Nucleus accumbens (tissue), 56 donors: ENCODE data around the gene FIBCD1.

Experiments used
- DNase-seq, 56 donors: peaks; one replicate each; lab custom pipeline; 2025; lab: John Stamatoyannopoulos, UW

FIBCD1 gene

DNA sequence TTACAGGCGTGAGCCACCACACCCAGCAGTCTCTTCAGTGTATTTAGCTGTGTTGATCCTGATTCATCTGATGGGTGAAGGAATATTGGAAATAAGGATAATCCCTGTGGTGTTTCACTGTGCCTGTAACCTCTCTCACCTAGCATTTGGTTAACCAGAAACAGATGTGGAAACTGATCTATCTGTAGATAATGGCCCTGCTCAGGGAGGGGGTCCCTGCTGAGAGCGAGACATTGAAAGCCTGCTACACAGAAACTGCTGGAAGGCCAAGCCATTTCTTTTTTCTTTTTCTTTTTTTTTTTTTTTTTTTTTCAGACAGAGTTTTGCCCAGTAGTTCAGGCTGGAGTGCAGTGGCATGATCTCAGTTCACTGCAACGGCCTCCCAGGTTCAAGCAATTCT is 70.8 kb downstream of the FIBCD1 start:
- DNase-seq = no peak

DNA sequence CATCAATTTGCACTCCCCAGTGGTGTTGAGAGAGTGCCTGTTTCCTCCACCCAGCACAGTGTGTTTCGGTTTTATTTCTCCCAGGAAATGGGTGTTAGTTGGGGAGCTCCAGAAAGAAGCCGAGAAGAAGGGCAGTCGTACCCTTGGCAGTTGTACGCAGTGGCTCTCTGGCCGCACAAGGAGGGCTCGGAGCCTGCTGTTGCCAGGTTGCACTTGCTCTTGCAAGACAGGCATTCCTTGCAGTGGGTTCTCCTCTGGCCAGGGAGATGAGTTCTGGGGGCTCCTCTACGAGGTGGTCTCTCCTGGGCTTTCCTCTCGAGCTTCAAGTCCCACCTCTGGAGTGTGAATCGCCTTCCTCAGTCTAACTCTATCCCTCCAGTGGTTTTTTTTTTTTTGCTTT is 71.5 kb downstream of the FIBCD1 start:
- peak in 1 of 56 donors; percentile 18 for DNase-seq

DNA sequence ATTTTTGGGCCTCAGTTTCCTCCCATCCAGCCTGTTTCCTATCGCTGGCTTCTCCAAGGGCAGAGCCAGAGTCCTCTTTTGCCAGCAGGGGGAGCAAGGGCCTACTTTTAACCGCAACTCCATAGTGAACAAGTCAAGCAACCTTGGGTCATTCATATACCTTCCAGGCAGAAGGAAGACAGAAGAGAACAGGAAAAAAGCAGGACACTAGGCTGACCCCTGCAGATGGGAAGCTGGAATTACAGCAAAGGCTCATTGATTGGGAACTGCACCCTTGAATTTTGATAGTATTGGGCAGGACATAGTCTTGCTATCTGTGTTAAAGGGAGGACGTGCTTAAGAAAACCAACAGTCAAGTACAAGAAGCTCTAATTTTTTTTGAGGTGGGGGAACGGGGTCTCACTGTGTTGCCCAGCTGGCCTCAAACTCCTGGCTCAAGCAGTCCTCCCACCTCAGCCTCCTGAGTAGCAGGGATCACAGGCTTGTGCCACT is 72.5 kb downstream of the FIBCD1 start:
- DNase-seq = peak in 36 of 56 donors; percentile 7 to 73 (median 40)

DNA sequence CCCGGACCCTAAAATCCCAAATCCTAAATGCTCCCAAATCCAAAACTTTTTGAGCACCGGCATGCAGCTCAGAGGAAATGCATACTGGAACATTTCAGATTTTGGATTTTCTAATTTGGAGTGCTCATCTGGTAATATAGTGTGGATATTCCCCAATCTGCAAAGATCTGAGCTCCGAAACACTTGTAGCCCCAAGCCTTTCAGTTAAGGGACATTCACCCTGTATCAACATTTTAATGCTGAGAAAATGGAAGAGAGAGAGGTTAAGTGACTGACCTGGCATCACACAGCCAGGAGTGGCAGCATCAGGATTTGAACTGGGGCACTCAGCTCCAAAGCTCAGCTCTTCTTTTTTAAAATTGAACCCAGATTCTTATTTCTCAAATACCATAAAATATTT is 73.1 kb downstream of the FIBCD1 start:
- no peak for DNase-seq

DNA sequence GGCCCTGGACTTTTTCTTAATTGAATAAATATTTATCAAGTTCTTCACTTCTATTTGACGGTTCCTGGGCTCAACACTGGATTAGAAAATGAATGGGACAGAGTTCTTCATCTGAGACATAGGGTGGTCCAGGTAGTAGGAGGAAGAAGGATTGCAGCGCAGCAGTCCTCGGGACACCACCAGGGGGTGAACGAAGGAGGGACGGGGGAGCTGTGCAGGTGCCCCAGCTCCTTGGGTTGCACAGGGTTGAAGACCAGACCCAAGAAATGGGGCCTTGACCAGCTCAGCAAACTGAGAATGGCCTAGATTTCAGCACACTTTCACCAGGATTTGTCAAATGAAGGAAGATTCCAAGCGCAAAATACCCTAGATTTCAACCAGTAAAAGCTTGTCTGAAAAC is 74.5 kb downstream of the FIBCD1 start:
- no peak for DNase-seq

DNA sequence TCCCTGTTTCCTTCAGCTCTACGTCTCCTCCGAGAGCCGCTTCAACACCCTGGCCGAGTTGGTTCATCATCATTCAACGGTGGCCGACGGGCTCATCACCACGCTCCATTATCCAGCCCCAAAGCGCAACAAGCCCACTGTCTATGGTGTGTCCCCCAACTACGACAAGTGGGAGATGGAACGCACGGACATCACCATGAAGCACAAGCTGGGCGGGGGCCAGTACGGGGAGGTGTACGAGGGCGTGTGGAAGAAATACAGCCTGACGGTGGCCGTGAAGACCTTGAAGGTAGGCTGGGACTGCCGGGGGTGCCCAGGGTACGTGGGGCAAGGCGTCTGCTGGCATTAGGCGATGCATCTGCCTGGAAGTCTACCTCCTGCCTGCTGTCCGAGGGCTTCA is 76.3 kb downstream of the FIBCD1 start:
- DNase-seq = no peak

DNA sequence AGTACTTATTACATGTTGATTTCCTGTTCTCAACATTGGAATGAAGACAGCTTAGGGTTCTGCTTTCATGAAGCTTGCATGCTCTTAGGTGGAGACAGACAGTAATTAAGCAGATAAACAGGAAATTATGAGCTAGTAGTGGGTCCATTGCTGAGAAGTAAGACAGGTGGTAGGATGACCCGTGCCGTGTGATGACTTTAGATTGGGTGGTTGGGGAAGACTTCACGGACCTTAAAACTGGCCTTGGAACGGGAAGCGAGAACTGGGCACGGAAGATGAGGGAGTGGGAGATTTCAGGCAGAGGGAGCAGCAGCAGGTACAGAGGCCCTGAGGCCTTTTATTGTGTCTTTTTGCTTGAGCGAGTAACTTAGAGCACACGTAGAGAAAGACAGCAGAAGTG is 76.8 kb downstream of the FIBCD1 start:
- DNase-seq = no peak

DNA sequence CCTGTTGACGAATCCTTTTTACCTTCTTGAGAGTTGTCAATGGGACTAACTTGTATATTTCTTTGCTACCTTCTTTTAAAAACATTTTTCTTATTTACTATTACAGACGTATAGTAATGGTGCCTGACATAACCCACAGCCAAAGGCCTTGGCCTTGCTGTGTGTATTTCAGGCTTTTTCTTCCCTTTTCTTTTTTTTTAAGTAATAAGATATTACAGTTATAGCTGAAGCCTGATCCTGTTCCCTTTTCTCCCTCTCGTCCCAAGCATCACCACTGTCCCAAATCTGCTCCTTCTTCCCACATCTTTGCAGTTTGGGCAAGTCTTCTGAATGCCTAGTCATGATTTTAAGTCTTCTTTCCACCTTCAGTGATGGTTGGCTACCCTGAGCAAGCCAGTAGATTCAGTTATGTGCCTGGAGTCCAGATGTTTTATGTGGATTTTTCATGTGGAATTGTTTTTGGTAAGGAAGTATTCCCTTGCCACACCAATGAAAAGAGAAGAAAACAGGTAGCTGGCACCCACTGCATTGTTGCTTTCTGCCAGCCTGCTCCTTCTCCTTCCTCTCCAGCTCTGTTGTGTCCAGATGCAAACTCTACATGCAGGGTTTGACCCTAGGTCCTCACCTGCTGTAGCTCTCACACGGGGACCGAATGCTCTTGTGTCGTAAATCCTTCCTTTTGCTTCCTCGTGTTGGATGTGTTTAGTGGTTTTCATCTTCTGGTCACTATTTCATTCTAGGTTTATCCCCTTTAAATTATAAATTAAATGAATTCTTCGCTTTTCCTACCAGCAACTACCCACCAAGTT is 77.5 kb downstream of the FIBCD1 start:
- DNase-seq = no peak

DNA sequence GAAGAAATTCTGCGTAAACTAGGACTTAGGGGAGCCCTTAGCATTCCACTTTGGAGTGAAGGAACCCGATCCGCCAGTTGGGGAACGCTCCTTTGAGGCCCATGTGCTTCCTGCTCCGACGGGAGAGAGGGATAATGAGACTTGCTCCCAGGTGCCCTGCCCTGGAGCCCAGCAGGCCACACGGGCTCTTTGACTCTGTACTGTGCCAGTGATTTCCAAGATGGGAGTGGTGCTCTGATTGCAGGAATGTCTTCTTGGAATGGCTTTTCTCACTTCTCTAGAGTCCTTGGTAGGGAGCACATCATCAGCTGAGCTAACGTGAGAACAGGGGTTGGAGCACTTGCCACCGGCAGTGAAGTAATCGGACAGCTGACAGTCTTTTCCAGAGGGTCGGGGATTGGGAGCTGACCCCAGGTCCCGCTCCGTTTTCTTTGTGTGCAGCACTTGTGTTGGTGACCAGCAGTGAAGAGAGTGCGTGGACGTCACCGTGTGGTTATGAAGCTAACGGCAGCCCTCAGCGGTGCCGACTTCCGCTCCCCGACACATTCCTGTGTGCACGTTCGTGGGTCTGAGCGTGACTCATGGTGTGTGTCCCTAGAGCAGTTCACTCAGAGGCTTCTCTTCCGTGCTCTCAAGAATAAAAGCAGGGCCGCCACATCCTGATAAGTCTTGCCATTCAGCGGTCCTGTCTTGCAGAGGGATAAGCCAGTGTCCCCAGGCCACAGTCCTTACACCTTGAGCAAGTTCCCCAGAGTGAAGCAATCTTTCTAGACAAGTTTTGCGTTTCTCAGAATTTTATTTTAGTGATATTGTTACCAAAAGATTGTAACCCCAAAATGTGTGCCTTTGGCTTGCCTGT is 78.4 kb downstream of the FIBCD1 start:
- DNase-seq = peak in 21 of 56 donors; percentile 22 to 68 (median 33)

DNA sequence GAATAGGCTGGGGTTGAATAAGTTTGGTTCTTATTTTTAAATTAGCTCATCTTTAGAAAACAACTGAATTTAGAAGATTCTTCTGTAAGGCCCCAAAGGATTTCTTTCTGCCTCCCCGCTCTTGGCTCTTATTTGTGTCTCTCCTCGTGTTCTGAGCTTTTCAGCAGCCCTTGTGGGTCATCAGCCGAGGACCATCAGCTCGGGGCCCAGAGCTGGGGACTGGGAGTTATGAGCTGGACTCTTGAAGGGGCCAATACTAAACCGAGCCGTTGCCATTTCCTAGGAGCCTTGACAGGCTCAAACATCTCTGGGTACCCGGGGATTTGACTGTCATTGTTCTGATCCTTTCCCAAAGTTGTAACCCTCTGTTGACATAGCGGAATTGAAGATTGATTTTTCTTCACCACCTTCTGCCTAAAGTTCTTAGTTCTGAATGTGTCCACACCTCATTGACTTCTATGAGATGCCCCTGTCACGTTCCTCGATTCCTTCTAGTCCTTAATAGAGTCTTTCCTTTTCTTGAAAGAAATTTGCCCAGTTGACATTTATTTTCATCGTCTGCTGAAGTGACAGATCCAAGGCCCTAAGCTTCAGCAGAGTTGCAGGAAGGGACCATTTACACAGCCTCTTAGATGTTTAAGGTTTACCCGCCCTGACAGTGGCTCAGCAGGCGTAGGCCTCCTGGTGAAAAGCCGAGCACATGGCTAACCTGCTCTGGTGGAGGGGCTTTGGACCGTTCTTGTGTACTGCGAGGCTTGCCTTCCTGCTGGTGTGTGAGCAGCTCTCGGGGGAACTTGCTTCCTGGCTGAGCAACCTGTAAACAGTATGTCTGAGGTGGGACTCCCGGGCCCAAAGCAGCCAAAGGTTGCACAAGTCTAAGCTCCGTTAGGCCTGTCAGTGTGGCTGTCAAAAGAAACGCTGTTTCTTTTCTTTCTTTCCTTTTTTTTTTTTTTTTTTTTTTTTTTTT is 80.0 kb downstream of the FIBCD1 start:
- DNase-seq = no peak

DNA sequence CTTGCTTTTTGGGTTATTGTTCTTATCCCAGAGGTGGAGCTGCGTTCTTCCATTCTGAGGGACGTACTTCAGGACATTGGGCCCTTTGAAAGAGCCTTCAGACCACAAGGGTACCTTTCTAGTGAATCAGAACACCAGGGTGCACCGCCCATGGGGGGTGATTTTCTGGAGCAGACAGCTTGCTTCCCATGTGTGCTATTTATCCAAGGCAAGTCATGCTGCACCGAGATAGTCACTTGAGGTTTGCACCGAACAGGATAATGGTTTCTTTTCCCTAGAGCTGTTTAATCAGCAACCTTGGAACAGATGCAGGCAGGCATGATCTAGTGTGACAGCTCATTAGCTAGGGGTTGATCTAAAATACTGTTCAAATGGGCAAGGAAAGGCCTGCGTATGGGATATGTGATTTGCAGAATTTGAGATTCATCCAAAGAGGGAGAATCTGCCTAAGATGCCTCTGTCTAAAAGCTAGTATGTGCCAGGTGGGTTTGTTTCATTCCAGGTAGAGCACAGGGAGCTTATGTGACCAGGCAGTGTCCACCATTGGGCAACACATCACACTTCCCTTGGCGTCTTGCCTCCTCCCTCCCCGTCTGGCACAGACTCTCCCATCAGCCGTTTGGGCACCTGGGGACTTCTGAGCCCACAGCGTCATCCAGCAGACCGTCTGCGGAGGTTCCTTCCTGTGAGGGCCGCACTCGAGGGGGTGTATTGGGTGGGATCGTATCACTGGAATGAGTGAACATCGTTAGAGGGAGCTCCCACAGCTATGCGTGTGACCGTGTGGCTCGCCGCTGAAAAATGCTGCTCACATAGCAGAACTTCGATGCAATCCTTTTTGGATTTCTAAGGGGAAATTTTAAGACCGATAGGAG is 80.9 kb downstream of the FIBCD1 start:
- DNase-seq = peak in 1 of 56 donors; percentile 21

DNA sequence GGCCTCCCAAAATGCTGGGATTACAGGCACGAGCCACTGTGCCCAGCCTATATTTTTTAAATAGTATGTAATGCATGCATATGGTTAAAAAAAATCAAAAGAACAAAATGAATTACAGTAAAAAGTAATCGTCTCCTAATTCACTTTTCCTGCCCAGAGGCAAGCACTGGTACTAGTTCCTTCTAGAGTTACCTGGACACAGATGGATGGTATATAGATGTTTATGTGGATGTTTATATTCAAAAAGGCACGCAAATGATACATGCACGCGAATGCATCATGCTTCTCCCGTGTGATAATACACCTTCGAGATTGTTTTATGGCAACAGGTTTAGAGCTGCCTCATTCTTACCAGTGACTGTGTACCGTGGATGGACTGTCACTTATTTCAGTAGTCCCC is 82.6 kb downstream of the FIBCD1 start:
- DNase-seq = no peak

DNA sequence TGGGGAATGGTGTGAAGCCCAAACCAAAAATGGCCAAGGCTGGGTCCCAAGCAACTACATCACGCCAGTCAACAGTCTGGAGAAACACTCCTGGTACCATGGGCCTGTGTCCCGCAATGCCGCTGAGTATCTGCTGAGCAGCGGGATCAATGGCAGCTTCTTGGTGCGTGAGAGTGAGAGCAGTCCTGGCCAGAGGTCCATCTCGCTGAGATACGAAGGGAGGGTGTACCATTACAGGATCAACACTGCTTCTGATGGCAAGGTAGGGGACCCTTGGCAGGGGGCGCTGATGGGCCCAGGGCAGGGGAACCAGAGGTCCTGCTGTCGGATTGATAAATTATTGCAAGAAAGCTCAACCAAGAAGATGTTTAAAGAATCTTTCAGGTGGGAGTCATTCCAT is 84.2 kb downstream of the FIBCD1 start:
- no peak for DNase-seq

DNA sequence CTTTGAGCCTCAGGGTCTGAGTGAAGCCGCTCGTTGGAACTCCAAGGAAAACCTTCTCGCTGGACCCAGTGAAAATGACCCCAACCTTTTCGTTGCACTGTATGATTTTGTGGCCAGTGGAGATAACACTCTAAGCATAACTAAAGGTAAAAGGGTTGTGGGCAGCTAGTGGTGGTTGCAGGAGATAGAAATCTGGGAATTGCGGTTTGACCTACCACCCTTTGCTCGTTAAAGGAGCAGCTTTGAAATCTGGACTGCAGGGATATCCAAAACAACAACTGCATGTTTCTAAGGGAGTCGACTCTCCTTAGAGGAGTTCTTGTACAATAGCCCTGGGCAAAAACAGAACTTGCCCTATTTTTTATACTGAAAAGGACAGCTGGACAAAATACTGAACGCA is 85.0 kb downstream of the FIBCD1 start:
- DNase-seq = no peak

DNA sequence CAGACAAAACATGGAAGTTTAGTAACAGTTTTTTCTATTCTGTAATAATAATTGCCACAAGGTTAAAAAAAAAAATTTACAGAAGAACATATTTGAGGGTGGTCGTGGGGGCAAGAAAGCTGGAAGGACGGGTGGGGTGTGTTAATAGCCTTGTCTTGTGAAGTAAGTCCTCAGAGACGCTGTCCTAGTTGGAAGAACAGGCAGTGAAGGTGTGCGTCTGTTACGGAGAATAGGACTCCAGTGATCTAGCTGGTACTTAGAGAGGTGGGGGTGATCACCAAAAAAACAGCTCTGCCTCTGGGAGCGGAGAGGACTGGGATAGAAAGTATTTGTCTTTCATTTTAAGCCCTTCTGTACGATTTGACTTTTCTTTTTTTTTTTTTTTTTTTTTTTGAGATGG is 86.2 kb downstream of the FIBCD1 start:
- no peak for DNase-seq
